ENCODE results near the gene VPS35L.

The VPS35L gene, protein sequence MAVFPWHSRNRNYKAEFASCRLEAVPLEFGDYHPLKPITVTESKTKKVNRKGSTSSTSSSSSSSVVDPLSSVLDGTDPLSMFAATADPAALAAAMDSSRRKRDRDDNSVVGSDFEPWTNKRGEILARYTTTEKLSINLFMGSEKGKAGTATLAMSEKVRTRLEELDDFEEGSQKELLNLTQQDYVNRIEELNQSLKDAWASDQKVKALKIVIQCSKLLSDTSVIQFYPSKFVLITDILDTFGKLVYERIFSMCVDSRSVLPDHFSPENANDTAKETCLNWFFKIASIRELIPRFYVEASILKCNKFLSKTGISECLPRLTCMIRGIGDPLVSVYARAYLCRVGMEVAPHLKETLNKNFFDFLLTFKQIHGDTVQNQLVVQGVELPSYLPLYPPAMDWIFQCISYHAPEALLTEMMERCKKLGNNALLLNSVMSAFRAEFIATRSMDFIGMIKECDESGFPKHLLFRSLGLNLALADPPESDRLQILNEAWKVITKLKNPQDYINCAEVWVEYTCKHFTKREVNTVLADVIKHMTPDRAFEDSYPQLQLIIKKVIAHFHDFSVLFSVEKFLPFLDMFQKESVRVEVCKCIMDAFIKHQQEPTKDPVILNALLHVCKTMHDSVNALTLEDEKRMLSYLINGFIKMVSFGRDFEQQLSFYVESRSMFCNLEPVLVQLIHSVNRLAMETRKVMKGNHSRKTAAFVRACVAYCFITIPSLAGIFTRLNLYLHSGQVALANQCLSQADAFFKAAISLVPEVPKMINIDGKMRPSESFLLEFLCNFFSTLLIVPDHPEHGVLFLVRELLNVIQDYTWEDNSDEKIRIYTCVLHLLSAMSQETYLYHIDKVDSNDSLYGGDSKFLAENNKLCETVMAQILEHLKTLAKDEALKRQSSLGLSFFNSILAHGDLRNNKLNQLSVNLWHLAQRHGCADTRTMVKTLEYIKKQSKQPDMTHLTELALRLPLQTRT

DNA sequence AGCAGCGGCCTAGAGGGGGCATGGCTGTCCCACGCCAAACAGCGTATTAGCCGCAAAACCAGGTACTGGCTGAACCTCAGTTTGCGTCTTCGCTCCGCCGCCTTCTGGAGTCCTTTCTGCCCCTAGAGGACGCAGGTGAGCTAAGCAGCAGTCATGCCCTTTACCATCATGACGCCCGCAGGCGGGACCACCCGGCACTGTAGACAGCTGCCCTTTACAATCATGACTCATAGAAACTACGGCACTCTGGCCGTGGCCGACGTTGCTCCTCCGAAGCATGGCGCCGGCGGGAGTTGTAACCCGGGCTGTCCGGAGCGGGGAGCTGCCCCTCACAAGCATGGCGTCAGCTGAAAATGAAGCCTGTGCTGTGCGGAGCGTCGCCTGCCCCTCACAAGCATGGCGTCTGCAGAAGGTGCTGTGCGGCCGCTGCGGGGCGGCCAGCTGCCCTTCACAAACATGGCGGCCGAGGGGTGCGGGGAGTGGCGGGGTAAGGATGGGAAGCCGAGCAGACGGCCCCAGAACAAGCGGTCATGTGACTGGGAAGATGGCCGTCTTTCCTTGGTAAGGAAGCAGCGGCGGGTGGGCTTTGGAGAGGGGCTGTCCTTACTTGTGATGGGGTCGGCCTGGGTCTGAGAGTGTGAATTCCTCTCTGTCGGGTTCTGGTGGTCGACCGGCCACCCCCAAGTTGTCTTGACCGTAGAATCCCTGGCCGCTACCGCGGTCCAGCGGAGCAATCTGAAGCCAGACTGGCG, at the start of gene VPS35L:
VPS35L (plus strand) TSS at position 518 of the 752 bp plus-strand sequence; CDS start at position 545, 27 bp downstream.
- DNase-seq (ENCODE audit: low read depth) = peak; percentile 98

DNA sequence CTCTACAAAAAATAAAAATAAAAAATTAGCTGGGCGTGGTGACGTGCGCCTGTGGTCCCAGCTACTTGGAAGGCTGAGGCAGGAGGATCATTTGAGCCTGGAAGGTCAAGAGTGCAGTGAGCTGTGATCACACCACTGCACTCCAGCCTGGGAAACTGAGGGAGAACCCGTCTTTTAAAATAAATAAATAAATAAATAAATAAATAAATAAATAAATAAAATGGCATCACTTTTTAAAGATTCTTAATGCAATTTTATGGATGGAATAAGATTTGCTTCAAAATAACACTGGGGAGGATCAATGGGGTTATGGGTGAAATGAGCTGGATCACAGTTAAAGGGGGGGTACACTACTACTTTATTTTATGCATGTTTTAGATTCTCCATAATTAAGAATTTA, 48.5 kb upstream of the VPS35L start:
- no peak for DNase-seq (ENCODE audit: low read depth)

DNA sequence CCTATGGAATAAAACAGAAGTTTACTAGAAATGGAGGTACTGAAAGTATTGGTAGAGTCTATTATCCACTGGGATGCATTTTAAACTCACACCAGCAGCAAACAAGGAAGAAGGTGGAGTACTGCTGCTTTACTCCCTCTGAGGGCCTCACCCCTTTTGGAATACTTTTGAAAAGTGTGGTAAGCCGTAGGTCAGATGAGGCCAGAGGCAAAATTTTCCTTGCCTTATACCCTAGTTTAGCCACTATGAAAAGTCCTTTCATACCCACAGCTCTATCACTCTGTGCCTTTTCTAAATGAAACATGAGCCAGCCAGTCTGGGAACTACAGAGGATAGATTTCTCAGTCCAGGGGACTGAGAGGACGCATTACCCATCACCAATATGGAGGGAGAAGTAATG, 47.6 kb upstream of the VPS35L start:
- DNase-seq (ENCODE audit: low read depth) = no peak

DNA sequence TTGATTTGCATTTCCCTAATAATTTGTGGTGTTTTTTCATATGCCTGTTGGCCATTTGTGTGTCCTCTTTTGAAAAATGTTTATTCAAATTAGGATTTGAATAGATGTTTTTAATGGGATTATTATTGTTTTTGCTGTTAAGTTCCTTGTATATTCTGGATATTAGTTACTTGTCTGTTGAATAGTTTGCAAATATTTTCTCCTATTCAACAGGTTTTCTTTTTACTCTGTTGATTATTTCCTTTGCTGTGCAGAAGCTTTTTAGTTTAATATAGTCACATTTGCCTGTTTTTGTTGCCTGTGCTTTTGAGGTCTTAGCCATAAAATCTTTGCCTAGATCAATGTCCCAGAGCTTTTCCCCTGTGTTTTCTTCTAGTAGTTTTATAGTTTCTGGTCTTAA, 43.2 kb upstream of the VPS35L start:
- DNase-seq (ENCODE audit: low read depth) = no peak

DNA sequence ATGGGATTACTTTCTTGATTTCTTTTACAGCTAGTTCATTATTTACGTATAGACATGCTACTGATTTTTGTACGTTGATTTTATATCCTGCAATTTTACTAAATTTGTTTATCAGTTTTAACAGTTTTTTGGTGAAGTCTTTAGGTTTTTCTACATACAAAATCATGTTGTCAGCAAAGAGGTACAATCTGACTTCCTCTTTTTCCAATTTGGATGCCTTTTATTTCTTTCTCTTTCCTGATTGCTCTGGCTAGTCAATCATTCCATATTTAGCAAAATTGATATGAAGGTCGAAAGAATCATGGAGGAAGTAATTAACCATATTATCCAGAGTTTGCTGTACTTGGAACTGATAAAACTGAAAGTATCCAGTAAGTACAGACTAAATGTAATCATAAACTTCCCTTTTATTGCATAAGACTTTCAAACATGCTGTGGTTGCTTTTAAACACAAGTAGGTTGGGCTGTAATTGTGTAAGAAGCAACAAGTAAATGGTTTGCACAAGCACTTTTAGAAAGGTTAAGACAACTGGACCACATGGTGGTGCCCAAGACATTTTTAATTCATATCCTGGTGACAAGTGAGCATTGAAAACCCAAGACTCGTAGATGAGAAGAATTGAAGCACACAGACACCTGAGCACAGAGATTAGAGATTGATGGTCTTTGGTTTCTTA, 42.0 kb upstream of the VPS35L start:
- DNase-seq (ENCODE audit: low read depth) = peak; percentile 71

DNA sequence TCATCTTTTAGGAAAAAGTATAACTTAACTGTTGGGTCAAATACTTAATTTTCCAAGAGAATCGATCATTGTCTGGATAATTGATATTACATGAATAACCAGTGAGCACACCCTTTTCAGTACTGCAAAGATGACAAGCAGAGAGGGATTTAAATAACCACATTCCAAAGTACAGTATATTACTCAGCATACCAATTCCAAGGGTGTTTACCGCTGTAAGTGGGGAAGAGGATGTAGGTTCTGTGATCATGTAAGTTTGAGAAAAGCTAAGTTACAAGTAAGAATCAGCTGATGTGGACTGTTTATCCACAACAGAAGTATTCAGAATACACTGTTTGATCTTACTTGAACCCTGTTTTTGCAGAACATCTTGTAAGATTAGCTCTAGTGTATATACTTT, 39.7 kb upstream of the VPS35L start:
- DNase-seq (ENCODE audit: low read depth) = no peak

DNA sequence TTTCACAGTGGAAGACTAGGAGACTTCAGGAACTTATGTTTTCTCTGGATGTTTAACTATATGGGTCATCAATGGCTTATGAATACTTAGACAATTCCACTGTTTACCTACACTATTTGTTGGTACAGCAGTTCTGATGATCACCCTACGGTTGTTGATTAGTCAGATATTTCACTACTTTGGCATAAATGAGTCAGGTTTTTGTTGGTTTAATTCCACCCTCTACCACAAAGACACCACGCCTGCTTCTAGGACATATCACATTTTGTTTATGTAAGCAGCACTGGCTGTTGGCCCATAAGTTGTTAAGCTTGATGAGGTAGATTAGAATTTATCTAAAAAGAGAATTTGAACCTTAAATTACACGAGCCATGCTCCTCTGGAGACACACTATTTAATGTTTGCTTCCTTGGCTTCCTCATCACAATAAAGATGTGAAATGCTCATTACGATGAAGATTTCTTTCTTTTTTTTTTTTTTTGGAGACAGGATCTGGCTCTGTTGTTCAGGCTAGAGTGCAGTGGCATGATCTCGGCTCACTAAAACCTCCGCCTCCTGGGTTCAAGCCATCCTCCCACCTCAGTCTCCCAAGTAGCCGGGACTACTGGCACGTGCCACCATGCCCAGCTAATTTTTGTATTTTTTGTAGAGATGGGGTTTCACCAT, 37.9 kb upstream of the VPS35L start:
- peak; percentile 74 for DNase-seq (ENCODE audit: low read depth)

DNA sequence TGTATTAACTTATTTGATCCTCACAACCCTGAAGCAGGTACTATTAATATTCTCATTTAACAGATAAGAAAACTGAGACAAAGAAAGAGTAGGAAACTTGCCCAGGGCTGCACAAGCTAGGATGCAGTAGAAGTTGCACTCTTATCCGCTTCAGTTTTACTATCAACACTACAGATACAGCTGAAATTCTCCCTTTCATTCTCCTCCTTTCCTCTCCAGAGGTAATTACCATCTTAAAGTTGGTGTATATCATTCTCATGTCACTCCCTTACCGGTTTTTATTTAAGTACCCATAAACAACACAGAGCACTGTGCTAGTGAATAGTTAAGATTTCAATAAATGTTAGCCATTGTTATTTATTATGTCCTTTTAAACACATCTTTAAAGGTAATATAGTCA, 37.1 kb upstream of the VPS35L start:
- DNase-seq (ENCODE audit: low read depth) = no peak

DNA sequence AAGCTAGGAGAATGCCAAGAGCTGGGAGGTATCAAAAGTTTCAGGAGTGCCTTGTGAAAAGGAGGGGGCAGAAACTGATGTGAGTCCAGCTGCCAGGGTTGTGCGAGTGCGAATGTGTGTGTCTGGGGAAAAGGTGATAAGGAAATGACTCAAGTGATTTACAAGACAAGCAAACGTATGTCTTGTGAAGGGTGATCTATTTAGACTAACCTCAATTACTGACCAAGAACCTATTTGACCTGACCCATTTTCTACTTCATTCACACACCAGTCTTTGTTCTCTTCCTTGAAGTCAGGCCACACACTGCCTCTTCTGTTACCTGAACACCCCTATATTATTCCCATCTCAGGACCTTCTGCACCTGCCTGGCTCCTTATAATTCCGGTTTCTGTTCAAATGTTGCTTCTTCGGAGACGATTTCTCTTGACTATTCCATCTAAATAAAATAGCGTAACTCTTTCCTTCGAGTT, 34.6 kb upstream of the VPS35L start:
- no peak for DNase-seq (ENCODE audit: low read depth)

DNA sequence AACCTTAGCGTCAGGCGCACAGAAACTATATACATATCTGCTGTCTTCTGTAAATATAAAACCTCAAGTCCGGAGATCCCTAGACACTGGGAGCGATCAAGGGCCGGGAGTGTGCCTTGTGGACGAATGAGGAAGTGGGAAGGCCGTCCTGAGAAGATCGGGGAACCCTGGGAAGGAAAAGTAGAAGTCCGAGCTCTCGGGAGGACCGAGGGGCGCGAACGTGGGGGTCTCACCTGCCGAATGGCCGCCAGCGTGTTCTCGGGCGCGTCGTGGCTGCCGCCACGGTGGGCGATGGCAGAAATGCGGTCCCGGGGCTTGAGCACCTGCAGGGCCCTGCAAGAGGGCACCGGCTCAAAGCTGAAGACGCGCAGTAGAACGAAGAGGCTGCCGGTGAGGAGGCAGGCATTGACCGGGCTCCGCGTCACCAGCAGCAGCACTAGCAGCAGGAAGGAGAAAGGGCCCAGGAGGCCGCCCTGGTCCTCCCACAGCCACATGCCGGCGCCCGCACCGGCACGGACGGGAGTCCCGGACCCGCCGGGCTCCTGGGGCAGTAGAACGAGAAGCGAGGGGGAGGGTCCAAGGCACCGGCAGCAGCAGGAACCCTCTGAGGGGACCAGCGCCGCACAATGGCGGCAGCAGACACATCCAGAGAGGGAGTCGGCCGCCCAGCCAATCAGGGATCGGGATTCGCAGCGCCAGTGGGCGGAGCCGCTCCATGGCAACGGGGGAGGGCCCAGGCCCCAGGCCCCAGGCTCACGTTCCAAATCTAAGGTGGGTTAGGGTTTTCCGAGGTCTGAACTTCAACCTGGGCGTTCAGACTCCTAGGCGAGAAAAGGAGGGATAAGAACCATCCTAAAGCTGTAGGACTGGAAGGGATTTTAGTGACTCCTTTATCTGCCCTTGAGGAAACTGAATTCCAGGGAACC, 33.8 kb upstream of the VPS35L start, which contains the start of gene GDE1:
GDE1 (minus strand) TSS at position 628 of the 926 bp plus-strand sequence; CDS start at position 494, 134 bp downstream.
- DNase-seq (ENCODE audit: low read depth) = peak; percentile 85

DNA sequence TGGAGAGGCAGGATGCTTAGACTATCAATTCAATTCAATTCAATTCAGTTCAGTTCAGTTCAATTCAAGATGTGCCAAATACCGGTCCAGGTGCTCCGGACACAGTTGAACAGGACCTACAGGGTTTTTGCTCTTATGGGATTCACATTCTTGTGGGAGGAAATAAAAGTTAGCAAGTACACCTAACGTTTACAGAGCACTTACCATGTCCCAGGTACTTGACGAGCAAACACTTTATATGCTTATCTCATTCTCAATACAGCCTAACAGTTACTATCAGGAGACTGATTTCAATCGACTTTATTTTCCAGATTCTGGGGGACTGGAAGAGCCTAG, 33.1 kb upstream of the VPS35L start:
- no peak for DNase-seq (ENCODE audit: low read depth)

DNA sequence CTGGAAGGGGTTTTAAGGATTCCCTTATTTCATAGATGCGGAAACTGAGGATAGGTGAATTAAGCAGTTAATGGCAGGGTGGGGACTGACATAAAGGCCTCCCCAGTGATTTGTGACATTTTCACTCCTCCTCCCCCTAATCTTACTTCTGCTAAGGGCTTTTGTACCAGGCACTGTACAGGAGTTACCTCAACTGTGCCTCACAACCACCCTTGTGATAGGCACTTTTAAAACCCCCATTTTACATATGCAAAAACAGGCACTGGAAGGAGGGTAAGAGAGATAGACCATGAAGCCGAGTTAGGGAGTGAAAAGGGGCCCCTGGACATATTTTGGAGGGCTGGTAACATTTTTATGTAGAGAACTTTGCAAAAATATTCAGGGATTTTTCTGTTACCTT, 32.7 kb upstream of the VPS35L start:
- DNase-seq (ENCODE audit: low read depth) = no peak

DNA sequence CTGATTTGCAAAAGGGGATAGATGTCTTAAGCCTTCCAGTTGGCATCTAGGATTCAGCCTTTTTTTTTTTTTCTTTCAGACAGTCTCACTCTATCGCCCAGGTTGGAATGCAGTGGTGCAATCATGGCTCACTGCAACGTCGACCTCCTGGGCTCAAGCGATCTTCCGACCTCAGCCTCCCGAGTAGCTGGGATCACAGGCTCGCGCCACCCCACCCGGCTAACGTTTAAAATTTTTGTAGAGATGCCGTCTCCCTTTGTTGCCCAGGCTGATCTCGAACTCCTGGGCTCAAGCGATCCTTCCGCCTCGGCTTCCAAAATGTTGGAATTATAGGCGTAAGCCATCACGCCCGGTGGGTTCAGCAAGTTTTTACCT, 32.3 kb upstream of the VPS35L start:
- DNase-seq (ENCODE audit: low read depth) = no peak

DNA sequence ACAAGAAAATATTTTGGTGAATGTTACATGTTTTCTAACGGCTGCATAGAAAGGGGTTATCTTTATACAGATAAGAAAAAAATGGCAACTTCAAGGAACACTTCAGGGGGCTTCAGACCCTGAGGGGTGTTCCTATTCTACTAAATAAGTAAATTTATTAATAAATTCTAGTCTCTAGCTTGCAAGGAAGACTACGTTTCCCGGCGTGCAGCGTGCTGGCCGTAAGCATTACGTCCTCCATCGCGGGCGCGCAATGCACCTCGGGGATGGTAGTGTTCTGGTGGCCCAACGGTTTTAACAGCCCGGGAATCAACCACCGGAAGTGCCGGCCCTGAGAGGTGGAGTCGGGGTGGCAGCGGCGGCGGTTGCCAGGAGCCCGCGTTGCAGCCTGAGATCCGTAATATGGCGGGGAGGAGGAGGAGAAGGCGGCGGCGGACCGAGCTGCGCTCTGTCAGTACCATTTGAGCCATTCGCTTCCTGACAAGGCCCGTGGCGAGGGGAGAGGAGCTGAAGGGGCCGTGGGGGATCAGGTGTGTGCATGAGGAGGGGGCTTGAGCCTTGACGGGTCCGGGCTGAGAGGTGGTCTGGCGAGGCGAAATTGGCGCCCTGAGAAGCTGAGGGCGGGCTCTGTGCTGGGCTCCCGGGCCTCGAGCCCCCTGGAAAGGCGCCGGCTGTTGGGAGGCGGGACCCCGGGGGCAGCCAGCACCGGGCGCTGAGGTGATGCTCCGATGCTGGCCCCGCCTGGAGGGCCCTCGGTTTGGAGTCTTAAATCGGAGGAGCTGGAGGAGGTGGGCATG, 31.7 kb upstream of the VPS35L start, which contains the start of gene CCP110:
CCP110 (plus strand) TSS at position 384 of the 797 bp plus-strand sequence. CDS start 3,940 bp downstream, outside the sequence.
- peak; percentile 95 for DNase-seq (ENCODE audit: low read depth)

DNA sequence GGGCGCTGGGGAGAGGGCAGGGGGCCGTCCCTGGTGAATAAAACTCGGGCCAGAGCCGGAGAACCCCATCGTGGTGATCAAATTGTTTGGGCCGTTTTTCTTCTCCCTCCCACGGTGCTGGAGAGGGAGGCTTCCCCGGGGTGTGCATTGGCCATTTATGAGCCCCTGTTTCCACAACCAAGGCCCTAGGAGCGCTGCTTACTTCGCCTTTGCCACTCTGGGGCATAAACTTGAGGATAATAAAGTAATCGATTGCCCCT, 31.2 kb upstream of the VPS35L start:
- DNase-seq (ENCODE audit: low read depth) = no peak

DNA sequence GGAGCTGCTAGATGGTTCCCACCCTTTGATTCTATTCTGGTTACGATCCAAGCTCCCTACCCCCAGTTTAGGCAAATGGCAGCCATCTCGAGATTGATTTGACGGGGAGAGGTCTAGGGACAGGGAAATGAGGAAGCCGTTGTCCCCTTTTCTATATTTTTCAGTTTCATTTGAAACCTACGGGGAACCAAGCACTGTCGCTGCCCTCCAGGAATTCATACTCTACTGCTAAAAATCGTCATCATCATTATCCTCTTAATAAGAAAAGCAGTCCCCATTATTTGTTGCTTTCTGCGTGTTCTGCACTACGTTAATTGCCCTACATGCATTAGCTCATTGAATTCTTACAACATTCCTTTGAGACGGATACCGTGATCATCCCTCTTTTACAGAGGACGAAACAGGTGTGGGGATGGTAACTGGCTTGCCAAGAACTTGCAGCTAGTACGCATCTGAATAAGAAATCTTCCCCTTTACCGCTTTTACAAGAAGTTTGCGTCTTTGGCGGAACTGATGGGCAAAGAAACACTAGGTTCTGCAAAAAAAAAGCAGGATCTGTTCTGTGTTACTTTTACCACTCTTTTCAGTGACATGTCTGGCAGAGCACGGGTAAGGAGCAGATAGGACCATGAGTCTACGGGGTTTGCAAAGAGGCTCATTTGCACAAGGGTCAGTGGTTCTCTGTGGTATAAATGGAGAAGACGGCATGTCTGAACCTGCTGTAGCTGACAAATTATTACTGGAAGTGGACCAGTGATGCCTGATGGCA, 30.7 kb upstream of the VPS35L start:
- no peak for DNase-seq (ENCODE audit: low read depth)

DNA sequence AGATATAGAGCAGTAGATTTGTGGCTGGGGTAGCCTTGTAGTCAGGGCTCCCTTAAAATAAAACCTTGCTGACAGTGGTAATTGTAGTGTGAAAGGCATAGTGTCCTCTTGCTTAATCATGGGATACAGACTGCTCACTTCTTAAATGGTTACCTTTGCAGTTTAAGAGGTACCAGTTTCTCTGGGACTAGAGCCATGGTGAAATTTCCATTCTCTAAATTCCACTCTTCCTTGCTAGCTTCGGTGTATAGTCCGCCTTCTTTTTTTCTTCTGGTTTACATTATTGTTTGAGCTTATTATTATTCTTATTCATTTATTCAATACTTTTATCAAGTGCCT, 30.1 kb upstream of the VPS35L start:
- no peak for DNase-seq (ENCODE audit: low read depth)

DNA sequence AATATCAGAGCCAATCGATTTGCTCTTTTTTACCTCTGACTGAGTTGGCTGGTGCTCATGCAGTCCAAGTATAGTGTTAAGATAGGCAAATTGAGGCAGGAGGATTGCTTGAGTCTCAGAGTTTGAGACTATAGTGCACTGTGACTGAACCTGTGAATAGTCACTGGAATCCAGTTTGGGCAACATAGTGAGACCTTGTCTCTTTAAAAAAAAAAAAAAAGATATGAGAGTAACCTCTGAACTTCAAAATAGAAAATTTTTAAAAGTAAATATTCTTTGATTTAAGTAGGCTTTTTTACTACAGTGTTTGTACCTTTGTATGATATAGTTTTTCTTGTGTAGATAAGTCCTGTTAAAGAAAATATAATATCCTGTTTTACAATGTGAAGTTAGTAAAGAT, 28.3 kb upstream of the VPS35L start:
- no peak for DNase-seq (ENCODE audit: low read depth)

DNA sequence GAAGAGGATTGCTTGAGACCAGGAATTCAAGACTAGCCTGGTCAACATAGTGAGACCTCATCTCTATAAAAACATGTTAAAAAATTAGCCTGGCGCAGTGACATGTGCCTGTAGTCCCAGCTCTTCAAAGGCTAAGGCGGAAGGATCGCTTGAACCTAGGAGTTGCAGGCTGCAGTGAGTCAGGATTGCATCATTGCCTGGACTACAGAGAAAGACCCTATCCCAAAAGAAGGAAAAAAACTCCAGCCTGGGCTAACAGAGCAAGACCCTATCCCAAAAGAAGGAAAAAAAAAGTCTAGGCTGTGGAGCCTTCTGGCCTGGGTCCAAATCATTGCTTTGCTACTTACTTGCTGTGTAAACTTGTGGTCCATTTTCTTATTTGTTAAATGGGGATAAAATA, 26.8 kb upstream of the VPS35L start:
- DNase-seq (ENCODE audit: low read depth) = no peak
